ENCODE measurements around the gene ALOX15B.
"Not testable (repeated sequence)": the region's sequence is repeated elsewhere in the genome, so short reads cannot be mapped to it uniquely, and the experiment has no call there.

DNA sequence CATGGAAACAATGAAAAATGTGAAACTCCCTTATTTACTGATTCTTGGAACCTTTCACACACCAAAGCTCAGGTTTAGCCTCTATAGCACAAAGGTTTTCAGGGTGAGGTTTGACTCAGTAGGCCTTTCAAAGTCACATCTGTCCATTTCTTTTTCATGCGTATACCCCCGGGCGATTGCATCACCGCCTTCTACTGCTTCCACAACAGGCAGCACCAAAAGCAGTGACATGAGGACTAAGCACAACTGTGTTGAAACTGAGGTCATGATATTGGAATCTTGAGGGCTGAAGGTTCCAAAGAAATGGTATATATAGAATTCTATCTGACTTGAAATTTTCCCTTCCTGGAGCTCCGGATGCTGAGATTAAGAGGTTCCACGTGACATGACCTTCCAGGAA, 14.7 kb upstream of the ALOX15B start:
- TF ChIP-seq CTCF (IDR thresholded peaks at IDR 0.05; ENCODE audit: low read length); EZH2phosphoT487 (IDR thresholded peaks at IDR 0.05; ENCODE audit: low read length); EZH2 (optimal IDR thresholded peaks at IDR 0.05; ENCODE audit: low read depth, low read length): not testable (repeated sequence)
